GM21825 (cell line): ENCODE data around the gene CD22.
A peak's percentile ranks its signal among the peaks of the same experiment; 100 is the strongest.

Experiments used
- ATAC-seq: cut with Tn5 transposase; IDR thresholded peaks from one replicate; pipeline ENCODE4 v1.9.1; 2021; ENCODE audit warnings: mild to moderate bottlenecking, moderate library complexity; ENCODE audit not compliant: unreplicated experiment

CD22 gene

DNA sequence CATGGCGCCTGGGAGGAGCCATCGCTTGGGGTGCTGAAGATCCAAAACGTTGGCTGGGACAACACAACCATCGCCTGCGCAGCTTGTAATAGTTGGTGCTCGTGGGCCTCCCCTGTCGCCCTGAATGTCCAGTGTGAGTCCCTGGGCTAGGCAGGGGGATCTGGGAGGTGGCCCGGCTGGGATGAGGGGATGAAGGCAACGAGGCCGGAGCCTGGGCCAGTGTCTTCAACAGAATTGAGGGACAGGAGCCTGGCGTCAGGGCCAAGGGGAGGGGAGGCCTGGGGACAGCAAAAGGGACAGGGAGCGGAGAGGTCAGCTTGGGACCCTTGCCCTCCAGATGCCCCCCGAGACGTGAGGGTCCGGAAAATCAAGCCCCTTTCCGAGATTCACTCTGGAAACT, 12.0 kb downstream of the CD22 start:
- no peak for ATAC-seq

DNA sequence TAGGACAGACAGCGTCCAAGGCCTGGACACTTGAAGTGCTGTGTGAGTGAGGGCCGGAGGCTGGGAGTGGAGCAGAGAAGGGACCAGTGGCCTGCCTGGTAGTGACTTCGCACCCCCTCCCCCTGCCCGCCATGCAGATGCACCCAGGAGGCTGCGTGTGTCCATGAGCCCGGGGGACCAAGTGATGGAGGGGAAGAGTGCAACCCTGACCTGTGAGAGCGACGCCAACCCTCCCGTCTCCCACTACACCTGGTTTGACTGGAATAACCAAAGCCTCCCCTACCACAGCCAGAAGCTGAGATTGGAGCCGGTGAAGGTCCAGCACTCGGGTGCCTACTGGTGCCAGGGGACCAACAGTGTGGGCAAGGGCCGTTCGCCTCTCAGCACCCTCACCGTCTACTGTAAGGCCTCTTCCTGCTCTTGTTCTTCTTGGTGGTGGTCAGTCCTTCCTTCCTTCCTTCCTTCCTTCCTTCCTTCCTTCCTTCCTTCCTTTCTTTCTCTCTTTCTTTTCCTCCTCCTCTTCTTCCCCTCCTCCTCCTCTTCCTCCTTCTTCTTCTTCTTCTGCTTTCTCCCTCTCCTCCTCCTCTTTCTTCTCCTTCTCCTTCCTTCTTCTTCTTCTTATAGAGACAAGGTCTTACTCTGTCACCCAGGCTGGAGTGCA, 12.7 kb downstream of the CD22 start:
- no peak for ATAC-seq

DNA sequence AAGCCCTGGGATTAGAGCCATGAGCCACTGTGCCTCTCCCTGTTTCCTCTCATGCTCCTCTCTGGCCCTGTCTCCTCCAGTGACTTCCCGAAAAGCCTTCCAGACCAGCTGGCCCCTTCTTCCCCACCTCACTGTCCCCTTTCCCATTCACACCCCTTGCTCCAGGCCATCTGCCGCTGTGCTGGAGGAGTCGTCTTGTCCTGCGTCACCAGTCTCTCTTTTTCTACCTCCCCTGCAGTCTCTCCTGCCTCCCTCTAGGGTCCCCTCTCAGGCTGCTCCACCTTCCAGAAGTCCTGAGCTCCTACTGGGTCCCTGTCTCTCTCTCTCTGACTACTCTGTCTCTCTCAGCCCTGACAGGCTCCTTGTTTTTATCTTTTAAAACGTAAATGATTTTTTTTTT, 13.4 kb downstream of the CD22 start:
- no peak for ATAC-seq

DNA sequence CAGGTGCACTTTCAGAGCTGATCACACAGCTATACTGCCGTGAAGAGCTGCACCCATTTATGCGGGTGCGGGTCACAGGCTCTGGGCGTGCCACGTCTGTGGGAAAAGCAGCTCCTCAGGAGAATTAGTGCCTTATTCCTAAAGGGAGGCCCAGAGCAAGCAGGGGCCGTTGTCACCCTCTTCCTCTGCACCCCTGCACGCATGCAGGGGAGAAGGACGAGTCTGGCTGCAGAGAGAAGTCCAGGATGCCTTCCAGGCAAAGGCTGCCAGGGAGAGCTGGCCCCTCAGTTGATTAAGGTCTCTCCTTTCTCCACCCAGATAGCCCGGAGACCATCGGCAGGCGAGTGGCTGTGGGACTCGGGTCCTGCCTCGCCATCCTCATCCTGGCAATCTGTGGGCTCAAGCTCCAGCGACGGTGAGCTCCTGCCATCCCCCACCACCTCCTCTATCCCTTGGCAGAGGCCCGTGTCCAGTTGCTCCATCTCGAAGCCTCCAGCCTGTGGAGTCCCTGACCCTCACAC, 15.6 kb downstream of the CD22 start:
- ATAC-seq: no peak

DNA sequence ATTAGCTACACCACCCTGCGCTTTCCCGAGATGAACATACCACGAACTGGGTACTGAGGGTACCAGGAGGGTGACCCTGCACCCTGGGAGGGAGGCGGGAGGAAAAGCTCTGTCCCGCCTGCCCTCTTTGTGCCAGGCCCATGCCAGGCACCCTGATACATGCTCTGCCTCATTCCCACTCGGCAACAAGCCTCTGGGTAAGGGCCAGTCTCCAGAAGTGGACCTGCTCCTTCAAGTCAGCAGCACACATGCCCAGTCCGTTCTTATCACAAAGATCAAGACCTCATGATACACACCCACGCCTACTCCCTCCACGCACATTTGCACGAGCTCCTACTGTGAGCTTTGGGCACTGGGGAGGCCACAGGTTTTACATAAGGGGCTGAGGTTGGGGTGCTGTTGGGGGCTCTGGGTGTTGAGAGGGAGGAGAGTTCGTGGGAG, 16.7 kb downstream of the CD22 start:
- no peak for ATAC-seq

DNA sequence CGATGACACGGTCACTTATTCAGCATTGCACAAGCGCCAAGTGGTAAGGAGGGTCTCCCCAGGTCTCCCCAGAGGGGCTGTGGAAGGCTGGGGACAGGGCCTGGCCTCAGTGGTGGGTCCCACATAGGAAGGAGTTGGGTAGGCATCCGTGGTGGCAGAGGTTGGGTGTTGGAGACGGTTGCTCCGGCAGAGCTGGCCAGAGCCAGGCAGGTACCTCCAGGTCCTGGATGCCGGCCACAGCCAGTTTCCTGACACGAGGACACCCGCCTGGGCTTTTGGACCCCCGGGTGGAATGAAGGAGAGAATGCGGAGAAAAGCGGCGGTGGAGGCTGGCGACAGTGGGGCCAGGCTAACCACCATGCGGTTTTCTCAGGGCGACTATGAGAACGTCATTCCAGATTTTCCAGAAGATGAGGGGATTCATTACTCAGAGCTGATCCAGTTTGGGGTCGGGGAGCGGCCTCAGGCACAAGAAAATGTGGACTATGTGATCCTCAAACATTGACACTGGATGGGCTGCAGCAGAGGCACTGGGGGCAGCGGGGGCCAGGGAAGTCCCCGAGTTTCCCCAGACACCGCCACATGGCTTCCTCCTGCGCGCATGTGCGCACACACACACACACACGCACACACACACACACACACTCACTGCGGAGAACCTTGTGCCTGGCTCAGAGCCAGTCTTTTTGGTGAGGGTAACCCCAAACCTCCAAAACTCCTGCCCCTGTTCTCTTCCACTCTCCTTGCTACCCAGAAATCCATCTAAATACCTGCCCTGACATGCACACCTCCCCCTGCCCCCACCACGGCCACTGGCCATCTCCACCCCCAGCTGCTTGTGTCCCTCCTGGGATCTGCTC, 17.4 kb downstream of the CD22 start:
- ATAC-seq: peak; percentile 32

DNA sequence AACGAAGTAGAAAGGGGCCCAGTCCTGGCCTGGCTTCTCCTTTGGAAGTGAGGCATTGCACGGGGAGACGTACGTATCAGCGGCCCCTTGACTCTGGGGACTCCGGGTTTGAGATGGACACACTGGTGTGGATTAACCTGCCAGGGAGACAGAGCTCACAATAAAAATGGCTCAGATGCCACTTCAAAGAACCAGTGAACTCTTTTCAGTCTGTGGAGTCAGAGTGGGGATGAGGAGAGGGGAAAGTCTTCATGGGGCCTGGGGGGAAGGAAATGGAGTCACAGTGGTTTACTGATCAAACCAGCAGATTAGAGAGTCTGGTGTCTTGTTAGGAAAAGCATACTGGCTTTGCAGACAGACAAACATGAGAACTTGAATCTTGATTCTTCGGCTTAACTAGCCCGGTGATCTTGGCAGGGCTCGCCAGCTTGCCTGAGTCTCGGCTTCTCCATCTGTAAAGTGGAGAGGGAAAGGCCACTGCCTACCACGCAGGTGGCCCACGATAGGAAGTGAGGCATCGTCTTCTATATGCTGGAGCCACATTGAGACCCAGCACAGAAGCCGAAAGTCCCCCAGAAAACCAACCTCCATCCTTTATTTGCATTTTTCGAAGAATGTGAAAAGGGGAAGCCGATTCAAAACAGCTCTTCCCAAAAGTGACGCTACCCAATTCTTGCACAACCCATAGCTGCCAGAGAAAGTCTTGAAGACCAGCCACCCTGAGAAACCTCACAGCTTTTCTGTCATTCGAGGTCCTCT, 18.4 kb downstream of the CD22 start, which contains the start of gene FFAR1:
FFAR1 (plus strand) TSS at position 732 of the 759 bp plus-strand sequence. CDS start 3,650 bp downstream, outside the sequence.
- ATAC-seq: peak; percentile 45

DNA sequence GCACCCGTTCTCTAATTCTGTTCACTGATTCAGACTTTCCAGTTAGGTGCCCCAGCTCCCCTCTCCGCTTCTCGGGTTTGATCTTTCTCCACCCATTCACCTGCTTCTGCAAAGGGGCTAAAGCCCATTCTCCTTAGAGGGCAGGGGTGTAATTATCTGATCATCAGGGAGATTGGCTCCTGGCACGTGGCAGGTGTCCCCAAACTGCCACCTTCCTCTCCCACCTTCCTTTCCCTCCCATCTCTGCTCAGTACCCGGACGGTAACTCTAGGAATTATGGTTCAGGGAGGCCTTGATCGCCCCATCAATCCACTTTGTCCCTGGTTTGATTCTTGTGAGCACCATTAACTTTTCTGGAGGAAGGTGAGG, 18.9 kb downstream of the CD22 start:
- ATAC-seq: no peak

DNA sequence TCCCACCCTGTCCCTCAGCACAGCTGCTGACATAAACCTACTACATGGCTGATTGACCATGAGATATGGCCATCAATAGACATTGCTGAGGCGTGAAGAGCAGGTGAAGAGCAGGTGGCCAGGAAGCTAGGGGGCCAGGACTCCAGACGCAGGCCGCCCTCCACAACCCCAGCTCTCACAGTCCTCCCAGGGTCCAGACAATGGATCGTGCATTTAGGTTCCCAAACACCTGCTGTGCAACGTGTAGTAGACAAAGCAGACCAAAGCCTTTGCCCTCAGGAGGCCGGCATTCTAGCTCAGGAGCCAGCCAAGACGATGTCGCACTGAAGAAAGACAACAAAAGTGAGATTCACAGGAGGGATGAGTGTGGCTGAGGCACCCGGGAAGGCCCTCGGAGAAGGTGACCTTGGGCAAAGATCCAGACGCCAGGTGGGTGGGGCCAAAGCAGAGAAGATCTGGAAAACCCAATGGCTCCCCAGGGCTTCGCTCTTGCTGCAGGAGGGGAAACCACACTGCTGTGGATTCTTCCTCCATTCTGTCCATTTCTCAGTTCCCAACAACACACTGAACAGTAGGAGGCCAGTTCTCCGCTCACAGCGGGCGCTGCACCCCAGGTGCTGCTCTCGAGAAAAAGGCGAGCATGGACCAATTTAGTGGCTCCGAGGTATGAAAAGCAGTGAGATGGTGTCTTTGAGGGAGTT, 20.1 kb downstream of the CD22 start:
- no peak for ATAC-seq

DNA sequence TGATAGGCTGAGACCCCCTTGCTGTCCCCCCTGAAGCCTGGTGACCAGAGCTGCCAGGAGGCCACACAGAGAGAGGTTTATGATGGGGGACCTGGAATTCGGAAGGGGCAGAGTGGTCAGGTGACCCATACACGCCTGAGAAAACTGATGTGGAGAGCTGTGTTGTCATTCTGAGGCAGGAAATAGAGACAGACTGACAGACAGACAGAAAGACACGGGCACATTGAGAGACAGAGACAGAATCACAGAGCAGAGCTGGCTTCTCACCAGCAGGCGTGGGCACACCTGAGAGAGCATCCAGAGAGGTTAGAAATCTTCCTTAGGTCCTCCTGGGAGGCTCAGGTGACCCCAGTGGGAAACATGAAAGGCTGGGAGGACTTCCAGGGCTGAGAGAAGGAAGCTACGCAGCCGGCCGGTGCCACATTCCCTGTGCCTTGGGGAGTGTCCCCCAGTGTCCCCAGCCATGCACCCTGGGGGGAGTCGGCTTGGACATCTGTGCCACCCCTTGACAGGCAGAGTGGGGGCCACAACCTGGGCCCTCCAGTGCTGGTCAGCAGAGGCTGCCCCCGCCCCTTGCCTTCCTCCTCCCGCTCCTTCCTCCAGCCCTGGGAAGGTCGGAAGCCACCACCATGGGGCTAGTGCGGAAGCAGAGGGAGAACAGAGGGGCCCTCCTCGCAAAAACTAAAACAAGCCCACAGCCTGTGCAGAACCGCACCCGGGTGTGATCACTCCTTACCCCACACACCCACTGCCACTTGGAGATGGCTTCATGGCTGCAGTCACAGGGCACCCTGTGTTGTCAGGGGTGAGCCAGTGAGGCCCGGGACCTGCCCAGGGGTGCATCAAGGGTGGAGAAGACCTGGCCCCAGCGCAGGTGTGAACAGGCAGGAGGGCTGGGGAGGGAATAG, 20.9 kb downstream of the CD22 start:
- ATAC-seq: no peak

DNA sequence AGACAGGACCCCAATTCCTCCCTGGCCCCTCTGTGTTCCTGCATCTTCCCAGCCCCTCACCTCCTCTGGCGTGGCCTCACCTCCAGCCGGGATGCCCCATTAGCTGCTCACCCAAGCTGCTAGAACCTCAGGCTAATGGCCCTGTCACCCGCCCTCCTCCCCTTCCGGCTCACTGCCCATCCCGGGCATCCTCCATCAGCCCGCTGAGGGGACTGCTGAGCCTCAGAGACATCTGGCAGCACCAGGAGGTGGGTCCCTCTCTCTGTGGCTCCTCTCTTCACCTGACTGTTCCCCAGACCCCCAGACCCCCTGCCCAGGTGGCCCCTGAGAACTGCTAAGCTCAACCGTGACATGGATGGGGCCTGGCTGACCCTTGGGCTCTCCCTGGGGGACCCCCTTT, 21.6 kb downstream of the CD22 start:
- ATAC-seq: no peak

DNA sequence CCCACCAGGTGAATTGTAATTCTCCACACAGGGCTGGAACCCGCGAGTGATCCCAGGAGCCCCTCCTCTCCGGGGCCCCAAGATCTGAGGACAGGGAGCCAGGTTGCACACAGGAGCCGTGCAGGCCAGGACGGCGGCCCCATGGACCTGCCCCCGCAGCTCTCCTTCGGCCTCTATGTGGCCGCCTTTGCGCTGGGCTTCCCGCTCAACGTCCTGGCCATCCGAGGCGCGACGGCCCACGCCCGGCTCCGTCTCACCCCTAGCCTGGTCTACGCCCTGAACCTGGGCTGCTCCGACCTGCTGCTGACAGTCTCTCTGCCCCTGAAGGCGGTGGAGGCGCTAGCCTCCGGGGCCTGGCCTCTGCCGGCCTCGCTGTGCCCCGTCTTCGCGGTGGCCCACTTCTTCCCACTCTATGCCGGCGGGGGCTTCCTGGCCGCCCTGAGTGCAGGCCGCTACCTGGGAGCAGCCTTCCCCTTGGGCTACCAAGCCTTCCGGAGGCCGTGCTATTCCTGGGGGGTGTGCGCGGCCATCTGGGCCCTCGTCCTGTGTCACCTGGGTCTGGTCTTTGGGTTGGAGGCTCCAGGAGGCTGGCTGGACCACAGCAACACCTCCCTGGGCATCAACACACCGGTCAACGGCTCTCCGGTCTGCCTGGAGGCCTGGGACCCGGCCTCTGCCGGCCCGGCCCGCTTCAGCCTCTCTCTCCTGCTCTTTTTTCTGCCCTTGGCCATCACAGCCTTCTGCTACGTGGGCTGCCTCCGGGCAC, 22.6 kb downstream of the CD22 start:
- no peak for ATAC-seq

DNA sequence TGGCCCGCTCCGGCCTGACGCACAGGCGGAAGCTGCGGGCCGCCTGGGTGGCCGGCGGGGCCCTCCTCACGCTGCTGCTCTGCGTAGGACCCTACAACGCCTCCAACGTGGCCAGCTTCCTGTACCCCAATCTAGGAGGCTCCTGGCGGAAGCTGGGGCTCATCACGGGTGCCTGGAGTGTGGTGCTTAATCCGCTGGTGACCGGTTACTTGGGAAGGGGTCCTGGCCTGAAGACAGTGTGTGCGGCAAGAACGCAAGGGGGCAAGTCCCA, 23.1 kb downstream of the CD22 start:
- no peak for ATAC-seq

DNA sequence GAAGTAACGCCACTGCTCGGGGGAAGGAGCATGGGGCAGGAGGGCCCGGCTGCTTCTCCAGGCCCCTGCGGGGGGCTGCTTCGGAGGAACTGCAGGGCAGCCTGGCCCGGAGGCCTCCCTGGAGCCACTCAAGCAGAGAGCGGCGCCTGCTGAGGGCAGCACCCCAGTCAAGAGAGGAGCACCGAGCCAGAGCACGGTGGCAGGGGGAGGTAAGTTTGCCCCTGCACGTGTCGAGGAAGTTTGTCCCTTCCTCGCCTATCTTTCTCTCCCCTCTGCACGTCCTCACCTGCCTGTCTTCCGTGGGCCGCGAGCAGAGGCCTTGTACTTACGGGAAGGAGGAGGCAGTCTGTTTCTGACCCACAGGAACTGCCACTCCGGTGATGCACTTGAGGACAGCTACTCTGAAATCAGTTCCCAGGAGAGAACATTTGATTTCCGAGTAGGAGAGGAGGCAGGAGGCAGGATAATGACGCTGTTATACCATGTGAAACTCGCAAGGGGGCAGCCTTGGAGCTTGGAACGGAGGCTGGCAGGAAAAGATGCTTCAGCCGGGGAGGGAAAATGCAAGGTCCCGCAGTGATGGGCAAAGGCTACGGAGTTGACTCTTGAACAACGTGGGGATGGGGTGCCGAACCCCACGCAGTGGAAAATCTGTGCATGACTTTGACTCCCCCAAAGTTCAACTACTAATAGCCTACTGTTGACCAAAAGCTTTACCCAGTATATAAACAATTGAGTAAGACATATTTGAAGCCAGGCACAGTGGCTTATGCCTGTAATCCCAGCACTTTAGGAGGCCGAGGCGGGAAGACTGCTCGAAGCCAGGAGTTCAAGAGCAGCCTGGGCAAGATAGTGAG, 23.7 kb downstream of the CD22 start:
- ATAC-seq: peak; percentile 41

DNA sequence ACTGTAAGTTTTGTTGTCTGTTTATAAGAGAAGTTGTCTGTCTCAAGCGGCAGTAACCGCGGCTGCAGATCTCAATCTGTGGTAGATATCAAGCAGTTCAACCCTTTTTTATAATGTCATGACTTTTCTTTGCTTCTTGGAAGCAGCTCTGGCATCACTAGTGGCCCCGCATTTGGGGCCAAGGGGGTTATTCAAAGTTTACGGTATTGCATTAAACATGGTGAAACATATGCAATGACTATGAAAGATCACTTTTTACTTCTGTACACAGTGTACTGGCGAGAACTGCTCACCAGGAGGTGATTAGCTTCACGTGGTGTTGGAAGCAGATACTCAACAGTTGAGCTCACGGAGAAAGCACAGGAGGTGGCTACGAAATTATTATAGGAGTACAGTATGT, 24.6 kb downstream of the CD22 start:
- ATAC-seq: no peak

DNA sequence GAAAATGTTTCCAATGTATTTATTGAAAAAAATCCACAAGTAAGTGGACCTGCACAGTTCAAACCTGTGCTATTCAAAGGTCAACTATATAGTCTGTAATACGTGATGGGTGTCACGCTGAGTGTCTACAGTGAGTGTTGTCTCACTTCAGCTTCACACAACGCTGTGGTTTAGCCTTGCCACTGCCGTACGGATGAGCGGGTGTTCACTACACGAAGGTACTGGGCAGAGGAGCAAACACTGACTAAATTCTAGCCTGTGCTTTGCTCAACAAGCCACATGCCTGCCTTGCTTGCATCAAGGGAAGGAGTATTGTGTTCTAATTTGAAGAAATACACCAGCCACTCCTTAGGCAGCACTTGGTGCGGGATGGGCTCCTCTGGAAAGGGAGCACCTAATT, 25.9 kb downstream of the CD22 start:
- ATAC-seq: no peak

DNA sequence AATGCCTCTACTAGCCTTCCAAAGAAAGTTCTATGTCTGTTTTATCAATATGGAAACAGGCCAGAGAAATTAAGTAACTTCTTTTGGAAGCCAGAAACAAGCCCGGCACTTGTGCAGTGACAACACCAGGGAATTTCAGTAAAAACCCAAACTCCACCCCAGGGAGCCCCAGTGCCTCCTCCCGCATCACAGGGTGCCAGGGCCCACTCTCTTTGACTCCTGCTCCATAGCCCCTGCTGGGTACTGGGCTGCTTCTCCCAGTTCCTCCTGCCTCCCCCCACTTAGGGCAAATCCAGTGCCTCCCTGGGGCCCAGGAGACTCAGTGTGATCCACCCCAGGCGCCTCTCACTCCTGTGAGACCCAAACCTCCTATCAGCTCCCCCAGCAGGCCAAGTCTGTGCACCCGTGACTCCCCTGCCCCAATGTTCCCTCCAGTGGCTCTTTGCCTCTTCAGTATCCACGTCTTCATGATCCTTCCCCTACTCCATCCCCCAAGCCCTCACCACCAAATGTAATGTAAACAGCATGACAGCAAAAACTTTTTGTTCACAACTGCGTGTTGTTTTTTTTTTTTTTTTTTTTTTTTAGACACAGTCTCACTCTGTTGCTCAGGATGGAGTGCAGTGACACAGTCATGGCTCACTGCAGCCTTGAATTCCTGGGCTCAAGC, 26.9 kb downstream of the CD22 start:
- no peak for ATAC-seq
